ENCODE data around the gene HPCAL1. TPM values are rescaled to one million over a fixed set of nuclear protein-coding genes. Genes with fewer than 3 reads are reported as not detected.

Gene HPCAL1
- total and polyA plus RNA-seq, 2 of the 8 experiments (the other 6 are each of a cell fraction or from before 2014, with no cell fraction given) = 5.8 to 8.6 TPM

DNA sequence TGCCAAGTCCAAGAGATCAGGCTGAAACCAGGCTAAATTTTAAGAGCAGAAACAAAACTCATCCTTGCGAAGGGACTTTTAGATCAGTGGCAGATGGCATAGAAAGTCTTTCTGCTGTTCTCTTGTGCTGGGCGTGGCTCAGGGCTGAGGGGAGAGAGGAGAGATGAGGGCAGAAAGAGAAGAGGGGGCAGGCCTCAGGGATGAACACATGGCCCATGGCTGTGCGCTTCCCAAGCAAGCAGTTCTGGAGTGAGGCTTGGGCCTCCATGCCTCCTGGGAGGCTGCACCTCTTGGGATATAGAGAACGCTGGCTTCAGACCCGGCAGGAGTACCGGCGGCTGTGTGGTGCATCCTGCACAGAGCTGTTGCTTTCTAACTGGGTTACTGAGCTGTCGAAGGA lies 41.0 kb downstream of the HPCAL1 start:
- Histone ChIP-seq H2BK15ac (ENCODE audit: low read length) (no peak overlapping the region), H3K4me3 (ENCODE audit: extremely low read depth in 1 of 4, insufficient read depth in 2 of 4, low read depth in 3 of 4, low read length in 4 of 4) (no peak overlapping the region), H3K27me3 (replicated peaks in 1 of 4; ENCODE audit: control insufficient read depth in 3 of 4, extremely low read depth in 1 of 4, insufficient read depth in 3 of 4, low read length in 3 of 4) (no peaks in the 10 kb centered on the region), H3K79me2 (ENCODE audit: control insufficient read depth in 1 of 2, insufficient read depth in 2 of 2, low read length in 2 of 2) (no peaks in the 10 kb centered on the region), H4K91ac (replicated peaks; ENCODE audit: insufficient read length, low read length) (no peak overlapping the region), H3K14ac (ENCODE audit: insufficient read length) (no peak overlapping the region), H2BK12ac (ENCODE audit: low read depth, low read length) (no peak overlapping the region), H3K36me3 (ENCODE audit: control insufficient read depth in 2 of 4, insufficient read depth in 4 of 4, low read length in 3 of 4) (no peaks in the 10 kb centered on the region), H2AK5ac (ENCODE audit: low read depth, low read length) (no peak overlapping the region), H3K4me1 (replicated peaks in 1 of 4; ENCODE audit: control insufficient read depth in 3 of 4, insufficient read depth in 4 of 4, low read length in 3 of 4) (peaks cover 0 to 2% (median 0%) of the 10 kb centered on the region in 4 experiments; a peak in 2 of 7 replicates), H4K5ac (ENCODE audit: insufficient read length, low read depth, low read length) (no peak overlapping the region), H2AFZ (ENCODE audit: low read length) (no peak overlapping the region), H2BK5ac (ENCODE audit: low read depth, low read length) (no peak overlapping the region), H3K79me1 (ENCODE audit: low read depth, low read length) (no peaks in the 10 kb centered on the region), H3K23me2 (ENCODE audit: low read depth, low read length) (no peaks in the 10 kb centered on the region), H4K20me1 (replicated peaks in 1 of 2; ENCODE audit: control insufficient read depth in 1 of 2, insufficient read depth in 2 of 2, low read length in 2 of 2) (no peaks in the 10 kb centered on the region), H3K18ac (ENCODE audit: extremely low read depth, low read length) (no peak overlapping the region), H3K9ac (replicated peaks in 1 of 4; ENCODE audit: extremely low read depth in 1 of 4, low read depth in 3 of 4, low read length in 3 of 4) (no peak overlapping the region), H3K23ac (ENCODE audit: insufficient read length) (no peak overlapping the region), H2BK120ac (replicated peaks; ENCODE audit: low read depth, low read length) (no peak overlapping the region), H4K8ac (ENCODE audit: extremely low read depth, insufficient read depth, low read length) (no peak overlapping the region), H3K56ac (replicated peaks; ENCODE audit: insufficient read length, low read depth, low read length) (no peak overlapping the region), H3K27ac (ENCODE audit: low read depth, low read length) (no peak overlapping the region), H3K9me3 (ENCODE audit: insufficient read depth in 2 of 2, low read depth in 1 of 2, low read length in 1 of 2) (no peaks in the 10 kb centered on the region), H3K4ac (replicated peaks; ENCODE audit: insufficient read length, low read depth, low read length) (no peak overlapping the region), H2BK20ac (ENCODE audit: low read length) (no peak overlapping the region), H3K4me2 (ENCODE audit: insufficient read depth in 1 of 2, low read depth in 2 of 2, low read length in 2 of 2) (no peak overlapping the region)
- 92% methylated on average over 8 of the region's 8 CpGs; no CpG with 5 or more reads in 1 of the 2 experiments for WGBS, 2 experiments (ENCODE audit: extremely low coverage in 1 of 2, insufficient coverage in 1 of 2, insufficient read length in 1 of 2, insufficient replicate concordance in 2 of 2, low coverage in 1 of 2, low lambda C conversion rate in 2 of 2, missing lambda C conversion rate in 1 of 2)
- no peak for TF ChIP-seq SP4 (IDR thresholded peaks at IDR 0.05; ENCODE audit: low read length)
- TF ChIP-seq SIRT6 (IDR thresholded peaks at IDR 0.05; ENCODE audit: low read length) = no peak
- no peak for TF ChIP-seq SRF (IDR thresholded peaks at IDR 0.05; ENCODE audit: low read depth, low read length)
- TF ChIP-seq ZNF274 (IDR thresholded peaks at IDR 0.05; ENCODE audit: borderline replicate concordance, extremely low read depth, low read length) = no peak
- TF ChIP-seq CHD1 (IDR thresholded peaks at IDR 0.05; ENCODE audit: low read depth, low read length) = no peak
- no peak for TF ChIP-seq JUND (IDR thresholded peaks at IDR 0.05; ENCODE audit: low read length)
- no peak for TF ChIP-seq RBBP5 (IDR thresholded peaks at IDR 0.05; ENCODE audit: borderline replicate concordance, low read depth, low read length)
- no peak for TF ChIP-seq SIX5 (IDR thresholded peaks at IDR 0.05; ENCODE audit: low read depth, low read length)
- TF ChIP-seq CHD2 (IDR thresholded peaks at IDR 0.05; ENCODE audit: low read length) = no peak
- no peak for TF ChIP-seq HDAC2 (IDR thresholded peaks at IDR 0.05; ENCODE audit: borderline replicate concordance in 1 of 2, low read depth in 2 of 2, low read length in 2 of 2)
- TF ChIP-seq RFX5 (IDR thresholded peaks at IDR 0.05; ENCODE audit: borderline replicate concordance, low read depth, low read length) = no peak
- CTCF ChIA-PET (ENCODE audit: partially characterized antibody) = interaction anchor here (1.1 to 1.3 kb wide), 2 partner anchors 17 to 66 kb away, joined by 3 to 4 read pairs; no protein-coding TSS in a partner anchor
- POLR2A ChIA-PET (ENCODE audit: partially characterized antibody) = no interaction called here
- DNase-seq (ENCODE audit: low read depth in 1 of 2, low spot score in 2 of 2) = no peak
- FAIRE-seq = no peak
